DOHH2 (cell line): ENCODE measurements around the gene USP6.

Source experiments
- EZH2phosphoT487 ChIP-seq: fragments of 200-600 bp; sonication (generic); IDR thresholded peaks from 2 replicates; pipeline ENCODE4 v1.6.1; 2017; ENCODE audit warnings: borderline replicate concordance, mild to moderate bottlenecking, antibody characterized with exemption, low read length, moderate library complexity, mixed read lengths
- TF ChIP-seq, protein P1 (sequence below): fragments of 200-600 bp; sonication (generic); IDR thresholded peaks from one replicate; pipeline ENCODE4 v1.5.1; 2014; ENCODE audit warnings: antibody characterized with exemption, mild to moderate bottlenecking, low read depth, low read length; ENCODE audit not compliant: poor library complexity, severe bottlenecking

DNA sequence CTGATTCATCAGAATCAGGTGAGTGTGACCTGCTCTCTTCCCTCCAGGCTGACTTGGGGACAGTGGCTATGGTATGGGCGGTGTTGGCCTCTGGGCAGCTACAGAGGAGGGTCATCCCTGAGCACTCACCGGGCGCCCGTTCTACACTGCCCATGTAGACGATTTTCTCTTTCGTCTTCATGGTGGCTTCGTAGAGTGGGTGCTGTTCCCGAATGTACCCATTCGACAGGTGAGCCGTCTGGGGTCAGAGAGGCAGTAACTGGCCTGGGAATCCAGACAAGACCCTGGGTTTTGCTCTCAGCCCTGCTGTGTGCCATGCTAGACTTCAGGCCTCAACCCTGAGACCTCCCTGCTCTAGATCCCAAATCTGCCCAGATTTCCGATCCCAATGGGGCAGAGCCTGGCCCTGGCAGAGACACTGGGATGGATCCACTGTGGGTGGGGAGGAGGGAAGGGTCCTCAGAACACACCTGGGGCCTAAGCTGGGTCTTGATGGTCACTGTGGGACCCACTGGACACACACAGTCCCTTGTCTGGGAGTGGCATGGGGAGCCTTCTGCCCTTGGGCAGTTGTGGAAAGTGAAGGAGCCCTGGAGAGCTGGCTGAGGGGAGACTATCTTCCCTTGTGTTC lies 13.2 kb downstream of the USP6 start:
- TF ChIP-seq, protein P1, sequence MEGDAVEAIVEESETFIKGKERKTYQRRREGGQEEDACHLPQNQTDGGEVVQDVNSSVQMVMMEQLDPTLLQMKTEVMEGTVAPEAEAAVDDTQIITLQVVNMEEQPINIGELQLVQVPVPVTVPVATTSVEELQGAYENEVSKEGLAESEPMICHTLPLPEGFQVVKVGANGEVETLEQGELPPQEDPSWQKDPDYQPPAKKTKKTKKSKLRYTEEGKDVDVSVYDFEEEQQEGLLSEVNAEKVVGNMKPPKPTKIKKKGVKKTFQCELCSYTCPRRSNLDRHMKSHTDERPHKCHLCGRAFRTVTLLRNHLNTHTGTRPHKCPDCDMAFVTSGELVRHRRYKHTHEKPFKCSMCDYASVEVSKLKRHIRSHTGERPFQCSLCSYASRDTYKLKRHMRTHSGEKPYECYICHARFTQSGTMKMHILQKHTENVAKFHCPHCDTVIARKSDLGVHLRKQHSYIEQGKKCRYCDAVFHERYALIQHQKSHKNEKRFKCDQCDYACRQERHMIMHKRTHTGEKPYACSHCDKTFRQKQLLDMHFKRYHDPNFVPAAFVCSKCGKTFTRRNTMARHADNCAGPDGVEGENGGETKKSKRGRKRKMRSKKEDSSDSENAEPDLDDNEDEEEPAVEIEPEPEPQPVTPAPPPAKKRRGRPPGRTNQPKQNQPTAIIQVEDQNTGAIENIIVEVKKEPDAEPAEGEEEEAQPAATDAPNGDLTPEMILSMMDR, result no peak
- TF ChIP-seq EZH2phosphoT487, result no peak
